Calu3 (cell line): ENCODE data around the gene HOXB6. TPM values are rescaled to one million over a fixed set of nuclear protein-coding genes. Genes with fewer than 3 reads are reported as not detected.
A peak's percentile ranks its signal among the peaks of the same experiment; 100 is the strongest.

ENCODE experiments used
- BruUV-seq: library from RNA; stranded (reverse); fragments of 400-500 nt; replicated peaks from 2 replicates; lab custom pipeline; 2021; lab: Mats Ljungman, UMichigan
- CTCF ChIA-PET: fragments of 300-600 bp; sonication (Branson Sonifier 250); formaldehyde crosslinking; loops from one replicate; lab custom pipeline; 2022; ENCODE audit warnings: antibody characterized with exemption; lab: Charles Lee
- DNase-seq: peaks from one replicate; pipeline ENCODE4 v3.0.0; 2022
- H3K27ac Mint-ChIP-seq: one replicate; pipeline ENCODE4 v1.8.0; 2022; ENCODE audit warnings: mixed read lengths; ENCODE audit not compliant: unreplicated experiment
- H3K27me3 Mint-ChIP-seq: one replicate; pipeline ENCODE4 v1.8.0; 2022; ENCODE audit warnings: mixed read lengths; ENCODE audit not compliant: unreplicated experiment
- H3K36me3 Mint-ChIP-seq: one replicate; pipeline ENCODE4 v1.8.0; 2022; ENCODE audit warnings: mild to moderate bottlenecking, moderate library complexity, mixed read lengths; ENCODE audit not compliant: insufficient read depth, unreplicated experiment
- H3K4me1 Mint-ChIP-seq: one replicate; pipeline ENCODE4 v1.8.0; 2022; ENCODE audit warnings: mild to moderate bottlenecking, low read depth, mixed read lengths; ENCODE audit not compliant: unreplicated experiment
- H3K4me3 Mint-ChIP-seq: one replicate; pipeline ENCODE4 v1.8.0; 2022; ENCODE audit warnings: mild to moderate bottlenecking, low read depth, moderate library complexity, mixed read lengths; ENCODE audit not compliant: unreplicated experiment
- H3K9me3 Mint-ChIP-seq: one replicate; pipeline ENCODE4 v1.8.0; 2022; ENCODE audit warnings: low read depth, mixed read lengths; ENCODE audit not compliant: unreplicated experiment
- intact Hi-C: fragments of 100-400 bp; cut with micrococcal nuclease; formaldehyde crosslinking; loops from one replicate; pipeline ENCODE4 v1.10.0; 2022; ENCODE audit not compliant: unreplicated experiment
- total RNA-seq: library from RNA; stranded (reverse); gene quantifications from 2 replicates; pipeline ENCODE4 v1.2.3, GENCODE V29; 2022
- TF ChIP-seq, protein P1 (sequence below): fragments of 200-600 bp; IDR thresholded peaks from one replicate; pipeline ENCODE4 v1.8.0; 2022; ENCODE audit warnings: antibody characterized with exemption; ENCODE audit not compliant: unreplicated experiment

Gene HOXB6
- total RNA-seq, 1 experiment from 2014 or later, result 140 TPM

DNA sequence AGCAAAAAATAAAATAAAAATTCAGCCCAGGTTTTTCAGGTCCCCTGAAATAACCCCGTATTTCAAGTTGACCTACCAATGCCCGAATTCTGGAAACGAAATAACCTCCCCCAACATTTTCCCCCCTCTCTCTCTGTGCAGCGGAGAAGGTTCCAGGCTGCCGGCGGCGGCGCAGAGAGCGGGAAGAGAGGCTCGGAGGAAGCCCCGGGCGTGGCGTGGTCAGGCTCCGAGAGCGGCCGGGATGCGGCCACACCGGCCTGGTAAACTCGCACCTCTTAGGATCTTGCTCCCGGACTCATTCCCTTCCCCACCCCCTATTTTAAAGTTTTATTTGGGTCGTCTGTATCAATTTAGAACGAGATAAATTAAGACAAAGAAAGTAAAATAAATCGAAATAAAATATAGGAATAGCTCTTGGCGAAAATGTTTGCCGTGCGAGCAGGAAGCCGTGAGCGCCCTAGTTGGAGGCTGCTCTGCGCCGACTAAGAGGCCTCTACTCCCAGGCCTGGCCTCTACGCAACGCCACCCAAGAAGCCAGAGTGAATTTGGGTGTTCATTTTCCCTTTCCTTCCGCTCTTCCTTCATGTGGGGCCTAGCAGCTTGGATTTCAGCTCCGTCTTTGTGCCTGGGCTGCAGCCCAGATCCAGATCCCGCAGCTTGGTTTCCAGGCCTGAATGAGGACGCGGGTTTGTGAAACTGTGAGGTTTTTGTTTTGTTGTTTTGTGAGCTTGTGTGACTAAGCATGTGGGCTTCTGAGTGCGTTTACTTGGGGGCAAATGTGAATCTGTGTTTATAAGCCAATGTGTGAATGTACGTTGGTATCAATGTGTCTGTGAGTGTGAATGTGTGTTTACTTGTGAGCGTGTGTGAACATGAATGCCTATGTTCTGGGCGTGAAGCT is 1.5 kb upstream of the HOXB6 start:
- DNase-seq, result no peak
- H3K27ac Mint-ChIP-seq, result peak overlapping the region; percentile 83
- peak overlapping the region; percentile 88 for H3K4me3 Mint-ChIP-seq
- H3K27me3 Mint-ChIP-seq, result no peaks in the 10 kb centered on the region
- TF ChIP-seq, protein P1, sequence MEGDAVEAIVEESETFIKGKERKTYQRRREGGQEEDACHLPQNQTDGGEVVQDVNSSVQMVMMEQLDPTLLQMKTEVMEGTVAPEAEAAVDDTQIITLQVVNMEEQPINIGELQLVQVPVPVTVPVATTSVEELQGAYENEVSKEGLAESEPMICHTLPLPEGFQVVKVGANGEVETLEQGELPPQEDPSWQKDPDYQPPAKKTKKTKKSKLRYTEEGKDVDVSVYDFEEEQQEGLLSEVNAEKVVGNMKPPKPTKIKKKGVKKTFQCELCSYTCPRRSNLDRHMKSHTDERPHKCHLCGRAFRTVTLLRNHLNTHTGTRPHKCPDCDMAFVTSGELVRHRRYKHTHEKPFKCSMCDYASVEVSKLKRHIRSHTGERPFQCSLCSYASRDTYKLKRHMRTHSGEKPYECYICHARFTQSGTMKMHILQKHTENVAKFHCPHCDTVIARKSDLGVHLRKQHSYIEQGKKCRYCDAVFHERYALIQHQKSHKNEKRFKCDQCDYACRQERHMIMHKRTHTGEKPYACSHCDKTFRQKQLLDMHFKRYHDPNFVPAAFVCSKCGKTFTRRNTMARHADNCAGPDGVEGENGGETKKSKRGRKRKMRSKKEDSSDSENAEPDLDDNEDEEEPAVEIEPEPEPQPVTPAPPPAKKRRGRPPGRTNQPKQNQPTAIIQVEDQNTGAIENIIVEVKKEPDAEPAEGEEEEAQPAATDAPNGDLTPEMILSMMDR, result no peak
- peaks cover 30% of the 10 kb centered on the region for H3K4me1 Mint-ChIP-seq
- no peaks in the 10 kb centered on the region for H3K9me3 Mint-ChIP-seq
- intact Hi-C loops, result no loop called here
- CTCF ChIA-PET, result no interaction called here
- peaks cover 96% of the 10 kb centered on the region for H3K36me3 Mint-ChIP-seq
- BruUV-seq, result no TSS peak

DNA sequence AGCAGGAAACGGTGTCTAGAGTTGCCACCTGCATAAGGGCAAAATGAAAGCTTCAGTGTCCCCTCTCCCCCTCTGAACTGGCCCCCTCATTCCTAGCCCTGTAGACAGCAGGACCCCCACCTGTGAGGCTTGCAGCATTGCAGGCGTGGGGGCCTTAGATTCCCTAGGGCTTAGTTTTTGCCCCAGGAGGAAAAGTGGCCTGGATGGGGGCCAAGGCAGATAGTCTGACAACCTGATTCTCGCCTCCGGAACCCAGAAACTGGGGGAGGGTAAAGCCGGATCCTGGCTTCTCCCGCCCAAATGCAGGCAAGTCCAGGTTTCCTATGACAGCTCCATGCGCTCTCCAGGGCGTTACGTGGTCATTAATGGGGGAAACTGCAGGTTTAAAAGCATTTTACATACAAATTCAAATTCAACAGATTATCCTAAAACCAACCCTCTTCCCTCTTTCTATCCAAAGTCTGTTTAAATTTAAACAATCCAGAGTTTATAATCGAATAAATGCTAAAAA is 678 bp upstream of the HOXB6 start:
- CTCF ChIA-PET, result interaction anchor here (0.6 to 1.4 kb wide), 2 partner anchors 8 to 339 kb away, joined by 4 read pairs; no protein-coding TSS in a partner anchor
- peak overlapping the region; percentile 88 for H3K4me3 Mint-ChIP-seq
- no peaks in the 10 kb centered on the region for H3K9me3 Mint-ChIP-seq
- intact Hi-C loops, result no loop called here
- H3K36me3 Mint-ChIP-seq, result peaks cover 96% of the 10 kb centered on the region
- peaks cover 37% of the 10 kb centered on the region for H3K4me1 Mint-ChIP-seq
- BruUV-seq, result no TSS peak
- no peaks in the 10 kb centered on the region for H3K27me3 Mint-ChIP-seq
- peak; percentile 68 for DNase-seq
- H3K27ac Mint-ChIP-seq, result peak overlapping the region; percentile 95
- TF ChIP-seq, protein P1, result no peak

DNA sequence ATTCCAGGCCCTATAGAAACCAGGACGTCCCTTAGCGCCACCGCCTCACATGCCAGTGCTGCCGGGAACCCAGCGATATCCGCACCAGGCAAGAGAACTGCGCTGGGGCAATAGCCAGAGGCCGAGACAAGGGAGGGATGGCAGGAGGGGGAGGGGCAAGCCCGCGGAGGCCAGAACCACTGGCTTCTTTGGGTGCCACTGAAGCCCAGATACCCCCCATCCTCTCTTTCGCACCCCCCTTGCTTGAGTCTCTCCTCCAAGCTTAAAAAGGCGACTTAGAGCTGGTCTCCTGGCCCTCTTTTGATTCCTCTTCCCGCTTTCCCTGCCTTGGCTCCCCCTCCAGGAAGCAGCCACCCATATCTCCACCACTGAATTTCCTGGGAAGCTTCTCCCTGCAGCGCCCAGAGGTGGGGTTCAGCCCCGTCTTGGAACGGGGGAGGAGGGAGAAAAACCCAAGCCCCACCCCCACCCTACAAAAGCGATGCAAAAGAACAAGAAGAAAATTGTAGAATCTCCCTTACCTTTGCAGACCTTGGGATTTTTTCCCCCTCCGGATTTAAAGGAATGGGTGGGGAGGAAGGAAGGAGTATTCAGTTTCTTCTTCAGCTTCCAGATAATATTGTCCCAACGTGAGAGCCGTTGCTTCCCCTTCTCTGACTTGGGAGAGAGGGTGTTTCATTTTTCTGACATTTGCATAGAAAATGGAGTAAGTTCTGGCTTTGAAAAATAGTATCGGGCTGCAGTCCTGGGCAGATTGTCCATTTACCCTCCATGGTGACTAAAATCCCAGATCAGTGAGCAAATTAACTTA is 622 bp downstream of the HOXB6 start:
- Mint-ChIP-seq H3K9me3 (no peaks in the 10 kb centered on the region), H3K27me3 (no peaks in the 10 kb centered on the region), H3K4me3 (peak overlapping the region; percentile 88), H3K4me1 (peaks cover 47% of the 10 kb centered on the region), H3K27ac (peak overlapping the region; percentile 95), H3K36me3 (peaks cover 93% of the 10 kb centered on the region)
- no TSS peak for BruUV-seq
- TF ChIP-seq, protein P1, result no peak
- peak; percentile 79 for DNase-seq
- CTCF ChIA-PET, result interaction anchor here (0.6 to 1.4 kb wide), 9 partner anchors 9 to 782 kb away, joined by 3 to 9 read pairs (median 5); no protein-coding TSS in a partner anchor
- intact Hi-C loops, result no loop called here
